ENCODE results near the gene DAPK1. TPM values are rescaled to one million over a fixed set of nuclear protein-coding genes. Genes with fewer than 3 reads are reported as not detected.

The DAPK1 gene
- total and polyA plus RNA-seq, 8 donors: 9.0 to 88.7 (median 50.7) TPM

GRCh38 chr9:87556039-87556438 is 58.4 kb downstream of the DAPK1 start:
- Histone ChIP-seq H3K27me3 (no peaks in the 10 kb centered on the region), H3K36me3 (no peaks in the 10 kb centered on the region), H3K4me1 (peaks cover 35 to 94% (median 62%) of the 10 kb centered on the region in 4 donors), H3K4me3 (no peak overlapping the region), H3K9me3 (no peaks in the 10 kb centered on the region), H3K27ac (peak overlapping the region; percentile 36 to 74 (median 48))
- no peak for TF ChIP-seq CTCF (IDR thresholded peaks at IDR 0.05)
- no peak for TF ChIP-seq POLR2A (IDR thresholded peaks at IDR 0.05)
- TF ChIP-seq EP300 (IDR thresholded peaks at IDR 0.05): no peak
- no peak for DNase-seq
- intact Hi-C loops (cut with DNase I; ENCODE audit: low total_unique reads): no loop called here
- 18 to 41% (median 31%) methylated on average over 7 of the region's 7 CpGs for WGBS, 5 donors

- WGBS, 5 donors: 56 to 73% (median 69%) methylated on average over 6 of the region's 6 CpGs
- intact Hi-C loops (cut with DNase I; ENCODE audit: low total_unique reads): no loop called here
- TF ChIP-seq POLR2A (IDR thresholded peaks at IDR 0.05) (no peak), CTCF (IDR thresholded peaks at IDR 0.05) (no peak), EP300 (IDR thresholded peaks at IDR 0.05) (no peak), POLR2AphosphoS5 (IDR thresholded peaks at IDR 0.05) (no peak)
- H3K27me3 ChIP-seq: no peaks in the 10 kb centered on the region
- H3K27ac ChIP-seq: peak overlapping the region; percentile 36 to 74 (median 48)
- H3K4me1 ChIP-seq: peaks cover 32 to 91% (median 59%) of the 10 kb centered on the region in 4 donors
- no peak for DNase-seq
- H3K36me3 ChIP-seq: no peaks in the 10 kb centered on the region
- no peaks in the 10 kb centered on the region for H3K9me3 ChIP-seq
- H3K4me3 ChIP-seq: no peak overlapping the region
Measured at GRCh38 chr9:87556821-87557220, 59.2 kb downstream of the DAPK1 start.

GRCh38 chr9:87557996-87558395 is 60.3 kb downstream of the DAPK1 start:
- H3K4me1 ChIP-seq: peaks cover 21 to 94% (median 49%) of the 10 kb centered on the region in 4 donors
- intact Hi-C loops (cut with DNase I; ENCODE audit: low total_unique reads): no loop called here
- H3K27me3 ChIP-seq: no peaks in the 10 kb centered on the region
- no peaks in the 10 kb centered on the region for H3K9me3 ChIP-seq
- no peak overlapping the region for H3K4me3 ChIP-seq
- DNase-seq: peak in 1 of 2 donors; percentile 67
- H3K36me3 ChIP-seq: no peaks in the 10 kb centered on the region
- WGBS, 5 donors: 13 to 36% (median 29%) methylated on average over 1 of the region's 1 CpG
- no peak for TF ChIP-seq CTCF (IDR thresholded peaks at IDR 0.05)
- no peak for TF ChIP-seq POLR2AphosphoS5 (IDR thresholded peaks at IDR 0.05)
- TF ChIP-seq POLR2A (IDR thresholded peaks at IDR 0.05): no peak
- no peak for TF ChIP-seq EP300 (IDR thresholded peaks at IDR 0.05)
- peak overlapping the region in 2 of 5 donors; percentile 43 to 74 for H3K27ac ChIP-seq

DNA sequence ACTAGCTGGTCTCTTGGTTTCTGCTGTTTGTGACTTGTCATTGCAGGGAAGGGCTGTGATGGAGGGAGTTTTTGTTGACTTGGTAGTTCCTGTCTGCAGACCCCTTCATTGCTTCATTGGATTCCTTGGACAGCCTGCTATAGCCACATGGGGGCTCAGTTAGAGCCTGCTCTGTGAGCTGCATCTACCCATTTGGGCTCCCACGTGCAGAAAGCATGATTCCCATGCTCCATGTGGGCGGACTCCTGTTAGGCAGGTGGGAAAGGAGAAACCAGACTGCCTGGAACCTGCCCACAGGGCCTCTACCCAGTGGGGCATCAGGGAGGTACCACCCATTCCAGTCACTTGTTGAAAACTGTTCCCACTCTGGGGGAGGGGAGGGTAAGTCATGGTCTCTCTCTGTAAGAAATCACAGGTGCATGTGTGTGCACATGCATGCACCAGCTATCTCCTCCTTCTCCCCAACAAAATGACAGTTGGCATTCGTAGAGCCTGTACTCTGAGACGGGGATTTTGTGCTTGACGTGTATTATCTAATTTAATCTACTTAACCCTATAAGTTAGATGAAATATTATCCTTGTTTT is 61.0 kb downstream of the DAPK1 start:
- DNase-seq: no peak
- Histone ChIP-seq H3K27me3 (no peaks in the 10 kb centered on the region), H3K9me3 (no peaks in the 10 kb centered on the region), H3K4me3 (no peak overlapping the region), H3K36me3 (no peaks in the 10 kb centered on the region), H3K27ac (peak overlapping the region in 1 of 5 donors; percentile 23), H3K4me1 (peaks cover 18 to 95% (median 45%) of the 10 kb centered on the region in 4 donors)
- intact Hi-C loops (cut with DNase I; ENCODE audit: low total_unique reads): no loop called here
- TF ChIP-seq POLR2AphosphoS5 (IDR thresholded peaks at IDR 0.05) (no peak), POLR2A (IDR thresholded peaks at IDR 0.05) (no peak), CTCF (IDR thresholded peaks at IDR 0.05) (no peak), EP300 (IDR thresholded peaks at IDR 0.05) (no peak)
- WGBS, 5 donors: 70 to 78% (median 75%) methylated on average over 5 of the region's 5 CpGs

Measured in stomach (tissue), 9 donors.